T-cell (primary cell): ENCODE results near the gene TDP1. TPM values are rescaled to one million over a fixed set of nuclear protein-coding genes. Genes with fewer than 3 reads are reported as not detected.
A peak's percentile ranks its signal among the peaks of the same experiment; 100 is the strongest.

Experiments used
- ATAC-seq, 4 experiments: fragments of 200-7000 bp in 3 of 4; fragments of 150-1000 bp in 1 of 4; cut with Tn5 transposase; replicated peaks in 1 of 4; 1 replicate in 3 of 4; 2 replicates in 1 of 4; pipeline ENCODE4 v1.10.0; 2021; ENCODE audit warnings: moderate library complexity in 3 of 4, mild to moderate bottlenecking in 2 of 4, moderate number of reproducible peaks in 1 of 4
- CTCF ChIA-PET, 2 donors: fragments of 300-600 bp; sonication (Branson Sonifier 250); formaldehyde crosslinking; loops; one replicate each; lab custom pipeline; 2022; ENCODE audit warnings: antibody characterized with exemption in 2 of 2; lab: Charles Lee
- POLR2A ChIA-PET, 2 donors: fragments of 300-600 bp; sonication (Branson Sonifier 250); formaldehyde crosslinking; loops; one replicate each; lab custom pipeline; 2022; ENCODE audit warnings: antibody characterized with exemption in 2 of 2; lab: Charles Lee
- DNase-seq, 35 experiments: peaks; one replicate each; pipeline versions ENCODE4 v3.0.0 to v3.0.0-alpha.2; 2013 to 2023
- H3K27ac ChIP-seq: one replicate; pipeline ENCODE4 v1.5.1; 2013; ENCODE audit warnings: low read length
- H3K27me3 ChIP-seq, 2 experiments: replicated peaks in 1 of 2; 1 replicate in 1 of 2; 2 replicates in 1 of 2; pipeline versions ENCODE4 v1.6.1 to v1.7.0; 2013; ENCODE audit warnings: low read length in 1 of 2, mixed read lengths in 1 of 2; ENCODE audit not compliant: control insufficient read depth in 2 of 2, insufficient read depth in 2 of 2; ENCODE audit errors: extremely low read depth in 1 of 2
- H3K36me3 ChIP-seq, 2 donors: 1 replicate in 1 of 2; 2 replicates in 1 of 2; pipeline versions ENCODE4 v1.6.1 to v1.7.0; 2013; ENCODE audit warnings: low read length in 1 of 2; ENCODE audit not compliant: control insufficient read depth in 2 of 2, insufficient read depth in 1 of 2; ENCODE audit errors: extremely low read depth in 1 of 2
- H3K4me1 ChIP-seq, 2 experiments: 1 replicate in 1 of 2; 2 replicates in 1 of 2; pipeline versions ENCODE4 v1.6.1 to v1.7.0; 2013; ENCODE audit warnings: low read length in 2 of 2, mixed read lengths in 1 of 2; ENCODE audit not compliant: insufficient read depth in 2 of 2, control insufficient read depth in 1 of 2; ENCODE audit errors: extremely low read depth in 1 of 2
- H3K4me3 ChIP-seq, 2 donors: 1 replicate in 1 of 2; 2 replicates in 1 of 2; pipeline versions ENCODE4 v1.5.1 to v1.7.0; 2013; ENCODE audit warnings: mild to moderate bottlenecking in 2 of 2, low read length in 1 of 2, moderate library complexity in 1 of 2; ENCODE audit not compliant: control insufficient read depth in 1 of 2; ENCODE audit errors: extremely low read depth in 1 of 2
- H3K9me3 ChIP-seq: 2 replicates; pipeline ENCODE4 v1.7.0; 2013
- H3K27ac Mint-ChIP-seq, 2 donors: one replicate each; pipeline ENCODE4 v1.8.0; 2020 to 2021; ENCODE audit warnings: mild to moderate bottlenecking in 2 of 2, mixed read lengths in 2 of 2
- H3K27me3 Mint-ChIP-seq, 2 donors: one replicate each; pipeline ENCODE4 v1.8.0; 2021 to 2022; ENCODE audit warnings: mixed read lengths in 2 of 2
- H3K36me3 Mint-ChIP-seq: one replicate; pipeline ENCODE4 v1.8.0; 2021; ENCODE audit warnings: mixed read lengths
- H3K4me1 Mint-ChIP-seq, 3 donors: one replicate each; pipeline ENCODE4 v1.8.0; 2020 to 2022; ENCODE audit warnings: mixed read lengths in 3 of 3, mild to moderate bottlenecking in 1 of 3
- H3K4me3 Mint-ChIP-seq, 3 donors: one replicate each; pipeline ENCODE4 v1.8.0; 2020 to 2022; ENCODE audit warnings: mild to moderate bottlenecking in 3 of 3, mixed read lengths in 3 of 3, moderate library complexity in 3 of 3
- H3K9me3 Mint-ChIP-seq, 3 donors: one replicate each; pipeline ENCODE4 v1.8.0; 2020 to 2022; ENCODE audit warnings: mixed read lengths in 3 of 3
- WGBS: methylation state at CpG from one replicate; pipeline ENCODE4 v1.1.5; 2013; ENCODE audit warnings: missing lambda C conversion rate; ENCODE audit not compliant: insufficient coverage; 5-methylcytosine and 5-hydroxymethylcytosine counted together
- total RNA-seq, 35 experiments: library from RNA in 6 of 35; stranded (reverse) in 6 of 35; fragments of 120-200 nt in 1 of 35; gene quantifications; one replicate each; pipeline versions ENCODE4 v1.2.1 to v1.2.4 and lab custom pipeline; 2013 to 2026

TDP1 gene
- total RNA-seq, 5 donors from 2014 or later (not counting 1 experiment from before 2014, with no cell fraction given): 42.8 to 72.9 (median 44.4) TPM

DNA sequence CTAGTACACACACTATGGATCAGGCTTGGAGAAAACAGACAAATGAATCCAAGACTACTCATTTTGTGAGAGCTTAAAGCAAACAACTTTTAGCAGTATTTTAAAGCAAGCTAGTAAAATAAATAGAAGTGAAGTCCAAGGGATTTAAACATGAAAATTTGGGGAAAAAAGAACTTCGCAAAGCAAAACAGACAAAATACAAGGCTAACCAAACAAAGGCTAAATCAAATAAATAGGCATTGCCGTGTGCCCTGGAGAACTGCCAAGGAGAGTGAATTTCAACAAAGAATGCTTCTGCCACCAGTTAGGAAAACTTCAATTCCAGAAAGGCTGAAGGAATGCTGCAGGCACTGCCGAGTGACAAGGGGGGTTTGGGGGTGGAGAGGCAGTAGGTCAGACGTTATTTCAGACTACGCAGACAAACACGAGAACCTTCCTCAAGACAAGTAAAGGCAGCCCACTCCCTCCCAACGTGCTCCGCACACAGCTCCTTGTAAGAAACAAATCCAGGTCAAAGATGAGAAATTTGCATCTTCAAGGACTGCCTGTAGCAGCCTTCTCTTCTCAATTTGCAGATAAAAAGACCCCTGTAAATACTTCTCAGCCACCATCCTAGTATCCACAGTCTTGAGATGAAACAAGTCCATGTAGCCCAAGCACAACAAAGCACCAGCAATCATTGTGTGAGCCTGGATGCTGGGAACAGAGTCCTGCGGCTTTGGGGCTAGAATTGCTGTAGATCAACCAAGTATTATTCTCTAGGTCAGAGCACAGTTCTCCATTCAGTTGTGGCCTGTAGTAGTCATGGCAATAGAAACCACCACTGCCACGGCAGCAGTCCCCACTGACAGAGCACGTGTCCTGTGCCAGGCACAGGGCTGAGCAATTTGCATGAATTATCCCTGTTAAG, 44.5 kb upstream of the TDP1 start:
- POLR2A ChIA-PET: interaction anchor here in 1 of 2 donors (0.7 kb wide), 1 partner anchor 888 kb away, joined by 3 read pairs; no protein-coding TSS in a partner anchor
- Histone ChIP-seq H3K36me3 (no peaks in the 10 kb centered on the region), H3K4me1 (peaks cover 0 to 2% of the 10 kb centered on the region in 2 experiments), H3K4me3 (no peak overlapping the region), H3K27ac (no peak overlapping the region), H3K27me3 (no peaks in the 10 kb centered on the region), H3K9me3 (no peaks in the 10 kb centered on the region)
- 53% methylated on average over 6 of the region's 11 CpGs for WGBS
- Mint-ChIP-seq H3K27ac (no peak overlapping the region), H3K4me1 (peaks cover 0 to 3% (median 3%) of the 10 kb centered on the region in 3 donors), H3K9me3 (no peaks in the 10 kb centered on the region), H3K36me3 (no peaks in the 10 kb centered on the region), H3K4me3 (no peak overlapping the region), H3K27me3 (peaks cover 4 to 20% of the 10 kb centered on the region in 2 donors)
- no peak for ATAC-seq
- DNase-seq: no peak
- CTCF ChIA-PET: interaction anchor here (0.7 to 1.3 kb wide), 3 partner anchors 734 to 870 kb away, joined by 3 to 5 read pairs (median 3); no protein-coding TSS in a partner anchor

DNA sequence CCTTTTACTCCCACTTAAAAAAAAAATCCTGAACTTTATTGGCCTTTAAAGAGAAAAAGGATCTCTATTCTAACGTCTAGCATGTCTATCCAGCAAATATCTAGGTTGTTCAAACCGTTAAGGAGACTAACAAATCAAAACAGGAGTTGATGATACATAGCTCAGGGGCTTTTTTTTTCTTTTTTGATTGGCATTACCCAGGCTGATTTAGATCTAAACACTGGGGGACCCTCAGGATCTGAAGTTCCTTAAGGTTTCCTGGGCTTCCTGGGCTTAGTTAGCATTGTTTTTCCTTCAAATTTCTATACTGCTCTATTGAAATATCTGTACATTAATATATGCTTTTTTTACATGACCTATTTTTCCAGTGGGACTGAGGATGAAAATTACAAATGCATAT, 43.5 kb upstream of the TDP1 start:
- H3K4me3 Mint-ChIP-seq: no peak overlapping the region
- no CpG with 5 or more reads among the region's 2 CpGs for WGBS
- Histone ChIP-seq H3K27ac (no peak overlapping the region), H3K4me3 (no peak overlapping the region), H3K4me1 (peaks cover 0 to 2% of the 10 kb centered on the region in 2 experiments), H3K9me3 (no peaks in the 10 kb centered on the region), H3K27me3 (no peaks in the 10 kb centered on the region), H3K36me3 (no peaks in the 10 kb centered on the region)
- no peaks in the 10 kb centered on the region for H3K9me3 Mint-ChIP-seq
- no peak overlapping the region for H3K27ac Mint-ChIP-seq
- DNase-seq (no peak), ATAC-seq (no peak)
- CTCF ChIA-PET: interaction anchor here in 1 of 2 donors (0.7 kb wide), 1 partner anchor 871 kb away, joined by 3 read pairs; no protein-coding TSS in a partner anchor
- POLR2A ChIA-PET: no interaction called here
- H3K4me1 Mint-ChIP-seq: peaks cover 0 to 3% (median 3%) of the 10 kb centered on the region in 3 donors
- no peaks in the 10 kb centered on the region for H3K36me3 Mint-ChIP-seq
- H3K27me3 Mint-ChIP-seq: peaks cover 4 to 20% of the 10 kb centered on the region in 2 donors

DNA sequence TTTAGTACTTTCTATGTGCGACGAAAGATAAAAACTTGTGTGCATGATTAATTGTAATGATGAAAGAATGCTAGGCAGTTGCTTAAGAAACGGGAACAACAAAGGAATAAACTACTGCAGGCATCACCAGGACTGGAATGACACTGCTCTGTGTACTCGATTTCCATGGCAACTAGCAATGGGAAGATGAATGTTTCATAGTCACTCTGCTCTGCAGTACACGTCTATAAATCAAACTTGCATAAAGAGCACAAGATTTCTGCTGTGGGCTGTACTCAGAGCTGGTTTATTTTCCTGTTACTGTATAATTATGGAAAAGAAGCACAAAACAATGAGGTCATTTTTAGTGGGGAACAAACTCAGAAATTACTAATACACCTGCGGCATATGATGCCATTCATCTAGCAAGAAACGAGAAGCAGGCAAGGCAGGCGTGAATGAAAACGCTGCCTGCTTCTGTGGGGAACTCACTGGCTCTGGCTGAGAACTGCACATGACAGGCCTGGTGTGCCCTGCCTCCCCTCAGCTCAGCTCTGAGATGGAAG, 43.0 kb upstream of the TDP1 start:
- Histone ChIP-seq H3K27me3 (no peaks in the 10 kb centered on the region), H3K9me3 (no peaks in the 10 kb centered on the region), H3K36me3 (no peaks in the 10 kb centered on the region), H3K4me3 (no peak overlapping the region), H3K27ac (no peak overlapping the region), H3K4me1 (peaks cover 0 to 2% of the 10 kb centered on the region in 2 experiments)
- Mint-ChIP-seq H3K27ac (no peak overlapping the region), H3K4me1 (peaks cover 0 to 3% (median 3%) of the 10 kb centered on the region in 3 donors), H3K36me3 (no peaks in the 10 kb centered on the region), H3K27me3 (peaks cover 4 to 20% of the 10 kb centered on the region in 2 donors), H3K4me3 (no peak overlapping the region), H3K9me3 (no peaks in the 10 kb centered on the region)
- 53% methylated on average over 6 of the region's 9 CpGs for WGBS
- no peak for DNase-seq
- POLR2A ChIA-PET: no interaction called here
- ATAC-seq: no peak
- CTCF ChIA-PET: interaction anchor here (0.6 to 1.8 kb wide), 6 partner anchors 8 to 1283 kb away, joined by 3 to 13 read pairs (median 4); no protein-coding TSS in a partner anchor

- Histone ChIP-seq H3K36me3 (no peaks in the 10 kb centered on the region), H3K9me3 (no peaks in the 10 kb centered on the region), H3K4me1 (peaks cover 0 to 2% of the 10 kb centered on the region in 2 experiments), H3K27me3 (no peaks in the 10 kb centered on the region), H3K4me3 (no peak overlapping the region), H3K27ac (no peak overlapping the region)
- Mint-ChIP-seq H3K27me3 (peaks cover 4 to 8% of the 10 kb centered on the region in 2 donors), H3K4me3 (no peak overlapping the region), H3K36me3 (no peaks in the 10 kb centered on the region), H3K4me1 (peaks cover 0 to 3% (median 3%) of the 10 kb centered on the region in 3 donors), H3K9me3 (no peaks in the 10 kb centered on the region), H3K27ac (no peak overlapping the region)
- WGBS: no CpG with 5 or more reads among the region's 6 CpGs
- peak in 34 of 35 experiments; percentile 14 to 77 (median 44) for DNase-seq
- CTCF ChIA-PET: interaction anchor here (0.7 to 1.0 kb wide), 3 partner anchors 13 to 875 kb away, joined by 3 to 4 read pairs (median 3); no protein-coding TSS in a partner anchor
- ATAC-seq: peak in 2 of 4 experiments; percentile 54 to 61
- POLR2A ChIA-PET: no interaction called here
Measured at GRCh38 chr14:89915114-89915878, 40.4 kb upstream of the TDP1 start.

DNA sequence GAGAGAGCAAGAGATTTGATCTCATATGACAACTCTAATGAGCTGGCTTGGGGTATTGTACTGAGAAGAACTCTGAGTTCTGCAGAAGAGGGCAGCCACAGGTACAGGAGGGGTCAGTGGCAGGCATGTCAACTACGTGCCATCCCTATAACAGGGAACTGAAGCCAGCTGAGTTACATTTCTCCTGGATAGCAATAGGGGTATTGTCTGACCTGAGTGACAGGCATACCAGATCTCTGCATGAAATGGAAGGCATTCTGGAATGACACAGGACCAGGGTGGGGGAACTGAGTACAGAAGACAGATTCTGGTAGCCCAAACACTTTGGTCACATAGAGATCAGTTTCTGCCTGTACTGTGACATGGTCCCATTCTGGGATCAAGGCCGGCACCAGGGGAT, 37.0 kb upstream of the TDP1 start:
- Histone ChIP-seq H3K4me3 (no peak overlapping the region), H3K4me1 (peaks cover 0 to 2% of the 10 kb centered on the region in 2 experiments), H3K27ac (no peak overlapping the region), H3K27me3 (no peaks in the 10 kb centered on the region), H3K36me3 (no peaks in the 10 kb centered on the region), H3K9me3 (no peaks in the 10 kb centered on the region)
- CTCF ChIA-PET: no interaction called here
- peaks cover 4% of the 10 kb centered on the region in 2 donors for H3K27me3 Mint-ChIP-seq
- no peak overlapping the region for H3K4me3 Mint-ChIP-seq
- H3K27ac Mint-ChIP-seq: no peak overlapping the region
- DNase-seq (no peak), ATAC-seq (no peak)
- peaks cover 0 to 3% (median 3%) of the 10 kb centered on the region in 3 donors for H3K4me1 Mint-ChIP-seq
- no peaks in the 10 kb centered on the region for H3K9me3 Mint-ChIP-seq
- POLR2A ChIA-PET: no interaction called here
- H3K36me3 Mint-ChIP-seq: no peaks in the 10 kb centered on the region
- no CpG with 5 or more reads among the region's 2 CpGs for WGBS

DNA sequence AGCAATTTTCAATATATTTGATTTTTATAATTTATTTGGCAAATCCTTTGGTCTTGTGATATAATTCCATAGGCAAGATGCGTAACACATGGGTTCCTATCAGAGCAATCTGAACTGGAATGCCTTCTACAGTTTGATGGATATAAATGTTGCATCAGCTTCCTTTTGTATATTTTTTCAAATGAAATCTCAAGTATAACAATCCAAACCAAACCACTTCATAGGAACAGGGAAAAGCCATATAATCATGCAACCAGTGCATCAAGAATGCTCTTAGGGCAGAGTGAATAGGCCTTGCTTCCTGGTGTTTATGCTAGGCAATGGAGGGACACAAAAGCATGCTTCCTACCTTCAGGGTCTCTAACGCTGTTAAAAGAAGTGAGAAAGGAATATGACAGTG, 35.7 kb upstream of the TDP1 start:
- POLR2A ChIA-PET: no interaction called here
- H3K4me1 Mint-ChIP-seq: peaks cover 0 to 2% (median 2%) of the 10 kb centered on the region in 3 donors
- no peak overlapping the region for H3K4me3 Mint-ChIP-seq
- H3K9me3 ChIP-seq: no peaks in the 10 kb centered on the region
- H3K4me3 ChIP-seq: no peak overlapping the region
- H3K36me3 Mint-ChIP-seq: peaks cover 5% of the 10 kb centered on the region
- DNase-seq (no peak), ATAC-seq (no peak)
- H3K9me3 Mint-ChIP-seq: no peaks in the 10 kb centered on the region
- no peak overlapping the region for H3K27ac ChIP-seq
- H3K27me3 ChIP-seq: no peaks in the 10 kb centered on the region
- CTCF ChIA-PET: interaction anchor here in 1 of 2 donors (1.6 kb wide), 1 partner anchor 19 kb away, joined by 5 read pairs; no protein-coding TSS in a partner anchor
- peaks cover 2 to 3% of the 10 kb centered on the region in 2 donors for H3K27me3 Mint-ChIP-seq
- H3K4me1 ChIP-seq: peaks cover 0 to 1% of the 10 kb centered on the region in 2 experiments
- H3K27ac Mint-ChIP-seq: no peak overlapping the region
- WGBS: no CpG with 5 or more reads among the region's 2 CpGs
- H3K36me3 ChIP-seq: no peaks in the 10 kb centered on the region
